ENCODE results near the gene CTNS.

- TF ChIP-seq CTCF (optimal IDR thresholded peaks at IDR 0.05 in 1 of 3, IDR thresholded peaks at IDR 0.05 in 1 of 3, conservative IDR thresholded peaks at IDR 0.05 in 1 of 3; ENCODE audit: extremely low read depth in 1 of 3, insufficient read depth in 2 of 3, low read length in 3 of 3) (no peak), EZH2 (IDR thresholded peaks at IDR 0.05; ENCODE audit: low read length) (no peak)
These were observed 19.8 kb downstream of the CTNS start for GRCh38 chr17:3656353-3656752.

All from keratinocyte (primary cell).